NOMO-1 treated with DMSO at 0.1 percent for 48 hours (cell line): ENCODE results near the gene HPSE2.
A peak's percentile ranks its signal among the peaks of the same experiment; 100 is the strongest.
"Not testable (repeated sequence)": the region's sequence is repeated elsewhere in the genome, so short reads cannot be mapped to it uniquely, and the experiment has no call there.

Experiments used
- DNase-seq: peaks from one replicate; lab custom pipeline; 2025; ENCODE audit not compliant: unreplicated experiment; lab: John Stamatoyannopoulos, UW

HPSE2 gene

DNA sequence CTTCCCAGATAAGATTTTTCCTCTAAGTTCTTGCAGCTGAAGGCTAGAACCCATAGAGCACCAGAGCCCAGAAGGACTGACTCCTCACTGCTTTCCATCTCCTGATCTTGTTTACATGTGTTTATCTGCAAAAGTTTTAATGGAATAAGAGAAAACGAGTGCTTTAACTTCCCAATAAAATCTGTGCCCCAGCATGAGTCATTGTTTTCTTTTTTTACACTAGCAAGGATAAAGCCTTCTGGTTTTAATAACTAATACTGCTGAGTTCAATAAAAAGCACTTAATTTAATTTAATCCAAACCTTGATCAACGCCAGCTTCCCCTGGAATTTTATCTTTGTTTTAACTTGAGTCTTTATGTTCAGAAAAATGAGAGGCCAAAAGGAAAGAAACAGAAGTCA lies 227.6 kb downstream of the HPSE2 start:
- DNase-seq = no peak

DNA sequence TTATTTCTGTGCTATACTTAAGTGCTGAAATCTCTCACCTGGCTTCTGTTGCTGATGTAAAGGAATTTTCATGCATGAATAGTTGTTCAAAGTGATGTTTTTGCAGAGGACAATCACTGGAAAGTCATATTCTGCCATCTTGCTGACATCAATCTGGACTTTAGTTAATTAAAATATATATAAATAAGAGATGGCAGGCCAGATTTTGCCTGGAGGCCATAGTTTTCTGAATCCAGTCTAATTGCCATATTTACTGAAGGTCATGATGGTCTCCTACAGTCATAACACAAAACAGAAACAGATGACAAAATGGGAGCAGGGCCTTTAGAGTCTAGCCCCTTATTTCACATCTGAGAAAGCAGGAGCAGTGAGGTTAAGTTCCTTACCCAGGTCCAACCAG lies 228.2 kb downstream of the HPSE2 start:
- no peak for DNase-seq

DNA sequence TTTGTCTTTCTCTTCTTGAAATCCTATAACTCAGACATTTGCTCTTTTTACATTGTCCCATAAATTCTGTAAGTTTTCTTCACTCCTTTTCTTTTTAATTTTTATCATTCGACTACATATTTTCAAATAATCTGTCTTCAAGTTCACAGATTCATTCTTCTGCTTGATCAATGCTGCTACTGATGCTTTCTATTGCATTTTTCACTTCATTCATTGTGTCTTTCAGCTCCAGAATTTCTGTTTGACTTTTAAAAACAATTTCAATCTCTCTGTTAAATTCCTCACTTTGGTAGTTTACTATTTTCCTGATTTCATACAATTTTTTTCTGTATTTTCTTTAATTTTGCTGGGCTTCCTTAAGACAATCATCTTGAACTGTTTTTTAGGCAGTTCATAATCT lies 230.4 kb downstream of the HPSE2 start:
- DNase-seq = no peak

DNA sequence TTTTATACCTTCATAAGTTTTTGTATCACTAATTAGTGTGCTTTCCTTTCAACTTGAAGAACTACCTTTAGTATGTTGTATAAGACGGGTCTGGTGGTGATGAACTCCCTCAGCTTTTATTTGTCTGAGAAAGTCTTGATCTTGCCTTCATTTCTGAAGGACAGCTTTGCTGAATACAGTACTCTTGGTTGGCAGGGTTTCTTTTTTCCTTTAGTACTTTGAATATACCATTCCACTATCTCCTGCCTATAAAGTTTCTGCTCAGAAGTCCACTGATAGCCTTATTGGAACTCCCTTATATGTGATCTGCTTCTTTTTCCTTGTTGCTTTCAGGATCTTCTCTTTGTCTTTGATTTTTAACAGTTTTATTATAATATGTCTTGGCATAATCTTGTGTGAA lies 230.9 kb downstream of the HPSE2 start:
- DNase-seq = no peak

DNA sequence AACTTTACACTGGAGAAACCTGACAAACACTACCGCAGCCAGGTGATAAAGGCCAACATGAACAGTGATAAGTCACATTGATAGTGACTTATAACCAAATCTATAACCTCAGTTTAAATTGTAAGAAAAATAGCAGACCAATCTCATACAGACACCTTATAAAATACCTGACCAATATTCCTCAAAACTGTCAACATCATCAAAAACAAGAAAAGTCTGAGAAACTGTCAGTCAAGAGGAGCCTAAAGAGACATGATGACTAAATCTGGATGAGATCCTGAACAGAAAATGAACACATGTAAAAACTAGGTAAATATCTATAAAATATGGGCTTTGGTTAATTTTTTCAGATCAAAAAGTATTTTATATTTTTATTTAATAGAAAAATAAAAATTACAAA lies 233.3 kb downstream of the HPSE2 start:
- DNase-seq = no peak

DNA sequence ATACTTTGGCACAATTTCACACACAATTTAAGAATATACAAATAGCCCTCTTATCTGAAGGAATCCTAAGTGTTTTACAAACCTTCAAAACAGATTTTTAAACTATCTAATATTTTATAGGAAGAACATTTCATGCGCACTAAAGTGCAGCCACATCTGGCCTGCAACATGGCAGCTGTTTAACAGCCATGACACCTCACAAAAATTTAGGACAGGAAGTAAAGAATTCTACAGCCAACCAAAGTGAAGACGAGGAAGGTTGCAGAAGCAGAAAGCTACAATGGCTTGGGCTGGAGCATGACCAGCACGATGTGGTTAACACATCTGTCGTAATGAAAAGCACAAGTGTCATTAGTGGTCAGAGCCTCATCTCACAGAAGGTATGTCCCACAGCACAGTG lies 238.1 kb downstream of the HPSE2 start:
- DNase-seq = no peak

DNA sequence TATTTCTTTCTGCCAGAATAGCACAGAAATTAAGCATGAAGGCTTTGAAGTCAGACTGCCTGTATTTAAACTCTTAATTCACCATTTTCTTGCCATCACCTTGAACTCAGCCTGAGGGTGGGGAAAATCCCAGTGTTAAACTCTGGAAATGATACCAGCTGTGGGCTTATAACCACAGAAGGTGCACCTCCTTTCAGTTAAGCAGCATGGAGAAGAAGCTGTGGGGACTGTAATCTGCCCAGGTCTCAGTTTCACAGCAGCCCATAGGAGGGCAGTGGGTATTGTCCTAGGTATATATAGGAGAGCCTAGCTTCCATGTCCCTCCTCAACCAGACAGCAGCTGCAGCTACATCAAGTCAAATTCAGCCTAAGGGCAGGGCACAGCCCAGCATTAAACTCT lies 241.6 kb downstream of the HPSE2 start:
- DNase-seq = no peak

DNA sequence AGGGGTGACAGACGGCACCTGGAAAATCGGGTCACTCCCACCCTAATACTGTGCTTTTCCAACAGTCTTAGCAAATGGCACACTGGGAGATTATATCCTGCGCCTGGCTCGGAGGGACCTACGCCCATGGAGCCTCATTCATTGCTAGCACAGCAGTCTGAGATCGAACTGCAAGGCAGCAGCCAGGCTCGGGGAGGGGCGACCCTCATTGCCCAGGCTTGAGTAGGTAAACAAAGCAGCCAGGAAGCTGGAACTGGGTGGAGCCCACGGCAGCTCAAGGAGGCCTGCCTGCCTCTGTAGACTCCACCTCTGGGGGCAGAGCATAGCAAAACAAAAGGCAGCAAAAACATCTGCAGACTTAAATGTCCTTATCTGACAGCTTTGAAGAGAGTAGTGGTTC lies 251.9 kb downstream of the HPSE2 start:
- not testable (repeated sequence) for DNase-seq

DNA sequence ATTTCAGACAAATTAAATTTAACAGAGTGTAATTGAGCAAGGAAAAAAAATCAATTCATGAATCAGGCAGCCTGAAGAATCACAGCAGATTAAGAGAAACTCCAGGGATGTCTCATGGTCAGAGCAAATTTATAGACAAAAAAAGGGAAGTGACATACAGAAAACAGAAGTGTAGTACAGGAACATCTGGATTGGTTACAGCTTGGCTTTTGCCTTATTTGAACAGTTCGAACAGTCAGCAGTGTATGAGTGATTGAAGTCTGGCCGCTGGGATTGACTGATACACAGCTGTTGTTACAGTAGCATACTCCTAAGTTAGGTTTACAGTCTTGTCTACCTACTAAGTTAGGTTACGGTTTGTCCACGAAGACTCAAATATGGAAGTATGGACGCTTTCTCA lies 255.3 kb downstream of the HPSE2 start:
- peak; percentile 75 for DNase-seq

DNA sequence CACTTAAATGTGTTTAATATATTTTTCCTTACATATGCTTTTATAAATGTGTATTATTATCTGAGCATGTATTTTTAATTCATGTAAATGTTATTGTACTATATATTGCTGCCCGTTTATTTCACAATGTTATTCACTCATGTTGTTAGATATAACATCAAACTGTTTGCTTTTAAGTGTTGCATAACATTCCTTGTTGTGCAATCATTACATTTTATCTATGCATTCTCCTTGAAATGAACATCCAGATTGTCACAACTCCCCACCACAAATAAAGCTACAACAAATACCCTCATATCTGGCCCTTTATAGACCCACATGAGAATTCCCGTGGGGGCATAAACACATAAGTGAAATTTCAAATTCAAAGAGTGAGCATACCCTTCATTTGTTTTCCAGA lies 264.2 kb downstream of the HPSE2 start:
- DNase-seq = peak; percentile 24

DNA sequence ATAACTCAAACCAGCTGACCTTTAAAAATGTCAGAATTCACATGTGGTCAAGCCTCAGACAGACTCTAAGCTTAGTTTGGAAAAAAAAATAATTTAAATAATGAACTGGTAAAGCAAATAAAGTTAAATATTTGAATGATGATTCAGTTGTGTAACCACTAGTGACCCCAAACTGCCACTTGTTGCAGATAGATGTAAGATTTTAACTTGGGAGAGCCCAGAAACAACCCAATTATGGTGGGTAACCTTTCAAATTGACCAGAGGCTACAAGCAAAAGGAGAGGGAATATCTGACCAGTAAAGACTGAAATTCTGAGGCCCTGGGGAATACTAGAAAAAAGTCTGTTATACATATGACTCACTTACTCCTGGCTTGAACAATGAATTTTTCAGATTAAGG lies 268.1 kb downstream of the HPSE2 start:
- DNase-seq = no peak

DNA sequence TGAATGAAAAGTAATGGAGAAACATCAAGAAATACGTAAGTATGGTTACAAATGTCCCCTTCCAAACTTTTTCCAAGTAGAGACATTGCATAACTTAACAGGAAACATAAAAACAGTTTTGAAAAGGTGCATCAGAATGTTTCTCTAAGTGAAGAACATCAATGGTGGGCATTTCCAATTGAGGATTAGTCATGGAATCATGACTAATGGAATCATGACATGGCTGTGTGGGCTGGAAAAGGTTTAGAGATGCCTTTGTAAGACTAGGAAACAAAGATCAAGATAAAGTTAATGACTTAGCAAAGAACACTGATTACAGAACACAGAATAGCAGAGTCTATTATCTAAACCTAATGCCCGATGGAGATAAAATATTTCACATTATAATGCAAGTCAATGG lies 272.0 kb downstream of the HPSE2 start:
- no peak for DNase-seq

DNA sequence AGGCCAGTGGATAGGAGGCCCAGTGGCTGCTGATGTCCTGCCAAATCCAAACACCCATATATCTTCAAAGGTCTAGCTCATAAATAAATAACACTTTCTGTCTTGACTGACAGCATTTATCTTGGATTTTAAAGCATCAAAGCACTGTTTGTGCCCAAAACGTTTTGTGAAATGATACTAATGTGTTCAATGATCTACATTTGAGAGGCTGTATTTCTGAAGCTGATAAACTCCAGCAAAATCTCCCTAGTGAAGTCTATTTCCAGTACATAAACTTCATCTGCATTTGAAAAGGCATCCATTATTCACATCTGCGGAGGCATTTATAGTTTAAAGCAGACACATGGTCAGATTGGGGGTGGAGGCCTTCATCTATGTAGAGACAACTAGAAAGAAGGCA lies 276.3 kb downstream of the HPSE2 start:
- DNase-seq = no peak

DNA sequence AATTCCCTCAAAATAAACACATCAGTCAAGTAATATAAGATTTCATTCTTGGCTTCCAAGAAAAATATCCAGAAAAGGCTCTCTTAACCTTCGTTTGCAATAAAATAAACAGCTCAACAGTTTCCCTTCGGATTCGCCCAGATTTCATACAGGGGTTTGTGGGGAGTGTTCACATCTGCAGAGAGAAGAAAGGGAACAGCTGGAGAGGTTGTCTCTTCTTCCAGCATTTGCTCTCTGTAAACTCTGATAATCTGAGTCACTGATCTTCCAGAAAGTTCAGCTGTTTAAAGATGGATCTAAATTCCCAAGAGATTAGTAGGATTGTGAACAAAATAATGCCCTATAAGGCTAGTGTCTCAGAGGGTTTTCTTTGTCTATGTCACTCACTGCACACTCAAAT lies 277.9 kb downstream of the HPSE2 start:
- DNase-seq = no peak

DNA sequence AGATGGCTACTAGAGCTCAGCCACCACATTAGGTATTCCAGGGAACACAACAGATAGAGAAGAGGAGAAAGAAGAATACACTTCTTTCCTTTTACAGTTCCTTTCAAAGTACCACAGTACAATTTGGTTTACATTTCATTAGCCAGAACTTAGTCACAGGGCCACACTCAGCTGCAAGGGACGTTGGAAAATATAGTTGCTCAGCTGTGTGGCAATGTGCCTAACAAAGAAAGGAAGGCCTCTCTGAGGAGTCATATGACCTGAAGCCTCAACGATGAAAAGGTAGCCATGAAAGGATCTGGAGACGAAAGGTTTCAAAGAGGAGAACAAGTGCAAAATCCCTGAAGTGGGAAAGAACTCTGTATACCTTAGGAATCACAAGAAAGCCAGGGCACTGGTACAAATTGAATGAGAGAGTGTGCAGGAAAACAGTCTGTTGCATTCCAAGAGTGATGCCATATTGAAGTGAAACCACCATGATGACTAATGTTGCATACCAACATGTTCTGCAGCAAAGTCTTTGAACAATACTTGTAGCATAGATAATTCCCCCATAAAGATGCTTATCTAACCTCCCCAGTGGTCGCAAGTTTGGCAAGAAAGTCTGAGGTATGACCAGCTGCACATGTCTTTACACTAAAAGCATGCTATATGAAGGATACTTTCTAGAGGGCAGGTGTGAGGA lies 278.9 kb downstream of the HPSE2 start:
- no peak for DNase-seq

DNA sequence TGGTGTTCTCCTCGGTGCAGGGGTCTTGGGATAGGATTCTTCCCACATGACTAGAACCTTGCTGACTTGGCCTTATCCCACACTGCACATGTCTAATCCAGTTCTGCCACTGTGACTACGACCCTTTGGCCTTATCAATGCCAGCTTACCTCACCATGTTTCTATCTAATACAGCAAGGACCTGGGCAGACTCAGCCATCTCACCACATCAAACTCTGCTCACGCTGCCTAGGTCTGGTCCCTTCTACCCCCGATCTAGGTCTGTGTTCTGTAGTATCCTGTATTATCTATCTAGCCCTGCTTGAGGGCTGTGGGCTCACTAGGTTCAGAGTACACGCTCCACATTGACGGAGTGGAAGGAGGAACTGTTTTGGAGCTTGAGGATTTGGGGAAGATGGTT lies 282.4 kb downstream of the HPSE2 start:
- no peak for DNase-seq

DNA sequence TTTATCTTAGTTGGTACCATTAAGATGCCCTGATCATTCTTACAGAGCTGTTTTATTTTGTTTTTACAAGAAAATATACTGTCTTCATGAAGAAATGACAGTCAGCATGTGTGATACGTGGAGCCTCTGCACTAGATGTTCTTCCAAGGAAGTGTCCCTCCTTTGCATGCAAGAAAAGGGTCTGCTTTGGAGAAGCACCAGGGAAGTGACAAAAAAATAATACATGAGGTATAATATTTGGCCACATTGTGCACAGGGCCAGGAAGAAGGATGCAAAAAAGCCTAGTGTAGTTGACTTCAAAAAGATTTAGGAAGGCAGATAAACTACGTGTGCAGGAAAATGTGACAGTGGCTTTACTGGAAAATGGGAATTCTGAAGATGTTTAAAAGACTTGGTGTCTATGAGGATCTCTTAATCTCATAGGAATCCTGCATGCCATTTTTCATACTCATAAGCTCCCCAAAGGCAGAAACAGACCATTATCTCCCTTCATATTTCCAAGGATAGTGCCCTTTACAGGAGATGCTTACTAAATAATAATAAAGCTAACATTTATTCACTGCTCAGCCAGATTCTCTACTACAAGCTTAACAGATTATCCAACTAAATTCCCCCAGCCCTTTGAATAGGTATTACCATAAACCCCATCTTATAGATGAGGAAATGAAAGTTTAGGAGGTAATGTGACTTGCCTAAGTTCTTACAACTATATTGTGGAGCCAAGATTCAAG lies 284.2 kb downstream of the HPSE2 start:
- no peak for DNase-seq

DNA sequence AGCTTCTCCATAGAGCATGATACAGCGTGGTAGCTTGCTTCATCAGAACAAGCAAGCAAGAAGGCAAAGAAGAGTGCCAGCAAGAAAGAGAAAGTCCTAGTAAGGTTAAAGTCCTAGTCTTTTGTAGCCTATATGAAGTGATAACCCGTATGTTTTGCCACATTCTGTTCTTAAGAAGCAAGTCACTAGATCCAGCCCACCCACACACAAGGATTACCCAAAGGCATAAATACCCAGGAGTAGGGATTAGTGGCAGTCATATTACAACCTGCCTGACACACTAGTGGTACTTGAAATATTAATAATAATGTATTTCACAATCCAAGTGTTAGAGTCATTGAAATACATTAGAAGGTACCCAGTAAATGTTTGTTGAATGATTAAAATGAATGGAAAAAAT lies 285.5 kb downstream of the HPSE2 start:
- DNase-seq = no peak

DNA sequence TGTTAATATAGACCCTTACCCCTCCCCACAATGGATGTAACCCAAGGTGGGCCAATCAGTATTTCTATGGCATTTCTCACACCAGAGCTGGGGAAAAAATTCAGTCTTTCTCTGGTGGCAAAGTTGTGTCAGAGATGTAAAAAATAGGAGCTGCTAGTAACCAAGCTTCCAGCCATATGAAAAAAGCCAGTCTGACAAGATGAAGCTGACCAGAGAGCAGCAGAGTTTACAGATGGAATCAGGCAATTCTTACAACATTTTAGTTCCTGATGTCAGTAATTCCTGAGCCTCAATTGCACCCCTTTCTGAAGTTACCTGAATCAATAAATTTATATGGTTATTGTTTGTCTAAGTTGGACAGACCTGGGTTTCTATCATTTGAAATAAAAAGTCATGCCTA lies 286.3 kb downstream of the HPSE2 start:
- no peak for DNase-seq

DNA sequence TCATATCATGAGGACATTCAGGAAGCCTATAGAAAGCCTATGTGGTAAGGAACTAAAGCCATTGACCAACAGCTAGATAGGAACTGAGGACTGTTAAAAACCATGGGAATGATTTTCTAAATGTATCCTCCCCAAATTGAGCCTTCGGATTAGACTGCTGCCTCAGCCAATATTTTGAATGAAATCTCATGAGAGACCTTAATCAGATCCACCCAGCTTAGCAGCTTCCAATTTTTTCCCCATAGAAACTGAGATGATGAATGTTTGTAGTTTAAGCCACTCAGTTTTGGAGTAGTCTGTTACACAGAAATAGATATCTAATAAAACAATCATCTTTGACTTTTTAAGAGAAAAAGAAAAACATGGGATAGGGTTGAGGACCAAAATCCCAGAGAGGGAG lies 292.0 kb downstream of the HPSE2 start:
- no peak for DNase-seq

DNA sequence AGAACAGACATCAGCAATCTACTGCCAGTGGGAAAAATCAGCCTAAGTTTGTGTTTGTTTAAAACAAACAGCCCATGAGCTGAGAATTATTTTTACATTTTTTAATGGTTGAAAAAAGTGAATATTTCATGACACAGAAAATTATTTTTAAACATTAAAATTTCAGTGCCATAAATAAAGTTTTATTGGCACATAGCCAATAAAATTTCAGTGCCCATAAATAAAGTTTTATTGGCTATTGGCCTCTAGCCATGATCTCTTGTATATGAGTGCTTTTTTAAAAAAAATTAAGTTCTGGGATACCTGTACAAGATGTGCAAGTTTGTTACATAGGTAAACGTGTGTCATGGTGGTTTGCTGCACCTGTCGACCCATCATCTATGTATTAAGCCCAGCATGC lies 305.9 kb downstream of the HPSE2 start:
- DNase-seq = no peak

DNA sequence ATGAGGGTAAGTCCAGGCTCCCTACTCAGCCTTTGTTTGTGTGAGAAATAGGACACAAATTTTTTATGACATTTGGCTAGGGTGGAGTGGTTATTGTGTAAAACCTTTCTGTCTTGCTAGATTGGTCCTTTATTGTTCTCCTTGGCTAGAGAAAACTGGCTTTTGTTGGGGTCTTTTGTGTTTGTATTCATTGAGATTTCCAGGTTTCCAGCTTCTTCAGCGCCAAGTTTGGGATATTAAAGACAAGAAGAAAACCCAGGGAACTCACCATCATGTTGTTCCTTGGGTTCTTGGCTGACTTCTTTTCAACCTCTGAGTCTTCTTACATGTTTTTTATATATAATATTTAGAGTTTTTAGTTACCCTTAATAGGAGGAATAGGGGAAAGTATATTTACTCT lies 310.0 kb downstream of the HPSE2 start:
- no peak for DNase-seq

DNA sequence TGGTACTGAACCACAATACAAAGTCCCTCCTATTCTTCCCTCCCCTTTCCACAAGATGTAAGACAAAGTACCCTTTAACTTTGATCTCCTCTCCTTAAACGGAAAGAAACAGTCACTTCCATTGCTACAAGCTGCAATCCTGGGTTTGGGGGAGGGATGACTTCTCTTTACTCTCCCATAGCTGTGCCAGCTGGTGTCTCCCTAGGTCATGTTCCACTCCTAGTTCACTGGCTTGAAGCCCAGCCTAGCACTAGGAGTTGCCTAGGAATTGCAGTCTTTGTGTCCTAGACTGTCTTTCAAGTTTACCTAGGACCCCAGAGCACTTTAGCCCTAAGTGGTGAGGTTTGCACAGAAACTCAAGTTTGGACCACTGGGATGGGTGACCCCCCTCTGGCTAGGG lies 311.1 kb downstream of the HPSE2 start:
- no peak for DNase-seq
